NCI-H2196 treated with DMSO at 0.1 percent for 48 hours (cell line): Measurements from ENCODE around the gene PON1.

Experiments used
- DNase-seq: peaks from one replicate; lab custom pipeline; 2025; ENCODE audit not compliant: unreplicated experiment; lab: John Stamatoyannopoulos, UW

The PON1 gene

DNA sequence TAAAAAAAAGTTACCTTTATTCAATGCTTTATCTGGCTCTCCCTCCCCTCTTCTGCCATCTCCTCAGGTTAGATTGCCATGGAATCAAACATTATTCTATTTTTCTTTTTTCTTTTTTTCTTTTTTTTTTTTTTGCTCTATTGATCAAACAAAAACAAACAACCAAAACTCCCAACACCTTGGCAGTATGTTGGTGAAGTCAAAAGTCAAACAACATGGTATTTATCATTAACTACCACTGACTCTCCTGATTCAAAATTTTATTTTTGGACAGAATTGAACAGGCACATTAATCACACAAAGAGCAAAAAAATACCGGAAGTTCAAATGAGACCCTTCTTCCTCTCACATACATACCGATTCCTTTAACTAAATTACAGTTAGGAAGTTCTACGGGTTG, 6.4 kb downstream of the PON1 start:
- no peak for DNase-seq

DNA sequence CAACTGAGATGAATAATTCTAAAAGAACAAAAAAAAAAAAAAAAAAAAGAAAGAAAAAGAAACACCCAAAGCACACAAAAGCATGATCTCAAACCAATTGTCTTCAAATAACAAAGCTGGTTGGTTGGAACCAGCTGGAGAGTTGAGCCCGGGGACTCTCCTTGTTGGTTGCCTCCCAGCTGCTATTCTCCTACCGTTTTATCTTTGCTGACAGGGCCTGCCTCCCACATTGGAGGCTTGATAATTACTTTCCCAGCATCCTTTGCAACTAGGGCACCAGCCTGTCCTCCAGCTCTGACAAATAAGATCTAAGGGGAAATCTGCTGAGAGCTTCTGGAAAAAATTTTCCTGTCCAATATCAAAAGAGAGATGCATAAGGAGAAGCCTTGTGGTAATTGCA, 6.8 kb downstream of the PON1 start:
- no peak for DNase-seq

DNA sequence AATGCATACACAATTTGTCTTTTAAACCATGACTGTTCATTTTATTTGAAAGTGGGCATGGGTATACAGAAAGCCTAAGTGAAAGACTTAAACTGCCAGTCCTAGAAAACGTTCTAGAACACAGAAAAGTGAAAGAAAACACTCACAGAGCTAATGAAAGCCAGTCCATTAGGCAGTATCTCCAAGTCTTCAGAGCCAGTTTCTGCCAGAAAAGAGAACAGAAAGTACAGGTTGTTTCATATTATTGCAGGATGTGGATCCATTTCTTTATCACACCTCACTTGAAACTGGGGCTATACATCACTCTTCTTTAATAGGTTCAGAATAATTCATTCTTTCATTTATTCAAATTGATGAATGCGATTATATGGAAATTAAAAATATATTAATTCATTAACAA, 7.7 kb downstream of the PON1 start:
- no peak for DNase-seq

DNA sequence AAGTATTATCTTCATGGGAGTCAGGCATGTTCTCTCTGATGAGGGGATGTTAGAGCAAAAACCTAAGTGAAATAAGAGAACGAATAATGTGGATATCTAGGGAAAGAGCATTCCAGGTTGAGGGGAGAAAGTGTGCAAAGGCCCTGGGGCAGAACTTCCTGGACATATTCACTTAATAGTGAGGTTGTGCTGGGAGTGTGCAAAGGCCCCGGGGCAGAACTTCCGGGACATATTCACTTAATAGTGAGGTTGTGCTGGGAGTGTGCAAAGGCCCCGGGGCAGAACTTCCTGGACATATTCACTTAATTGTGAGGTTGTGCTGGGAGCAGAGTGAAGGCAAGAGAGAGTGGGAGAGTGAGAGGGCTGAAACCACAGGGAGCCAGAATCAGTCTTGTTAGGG, 11.8 kb downstream of the PON1 start:
- no peak for DNase-seq

DNA sequence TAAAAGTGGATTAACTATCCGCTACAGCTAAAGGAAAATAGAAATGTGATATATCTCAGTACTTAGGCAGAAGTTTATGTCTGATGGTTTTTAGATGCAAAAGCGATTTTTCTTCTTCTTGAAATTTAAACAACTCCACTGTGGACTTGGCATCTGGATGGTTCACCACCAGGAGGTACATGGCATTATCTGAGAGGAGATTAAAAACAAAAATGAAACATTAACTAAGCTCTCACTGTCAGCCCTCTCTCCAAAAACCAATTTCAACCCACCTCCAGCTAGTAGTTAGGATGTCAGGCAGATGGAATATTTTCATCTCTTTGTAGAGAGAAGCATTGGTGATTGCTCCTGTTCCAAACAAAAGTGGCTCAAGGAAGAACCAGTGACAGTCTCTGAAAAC, 12.9 kb downstream of the PON1 start:
- DNase-seq = no peak

DNA sequence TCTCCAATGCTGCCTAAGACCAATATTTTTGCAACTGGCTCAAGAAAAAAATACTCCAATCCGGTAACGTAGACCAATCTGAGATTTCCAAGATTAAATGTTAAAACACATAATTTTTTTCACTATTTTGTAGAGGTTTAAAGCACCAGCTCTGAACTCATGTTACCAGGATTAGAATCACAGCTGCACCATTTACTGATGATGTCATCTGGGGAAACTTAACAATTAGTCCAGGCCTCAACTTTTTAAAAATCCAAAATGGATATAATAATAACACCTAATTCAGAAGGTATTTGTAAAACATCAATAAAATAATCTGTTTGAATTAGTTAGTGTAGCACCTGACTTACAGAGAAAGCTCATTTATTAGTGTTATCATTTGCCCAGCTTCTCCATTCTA, 14.4 kb downstream of the PON1 start:
- DNase-seq = no peak

DNA sequence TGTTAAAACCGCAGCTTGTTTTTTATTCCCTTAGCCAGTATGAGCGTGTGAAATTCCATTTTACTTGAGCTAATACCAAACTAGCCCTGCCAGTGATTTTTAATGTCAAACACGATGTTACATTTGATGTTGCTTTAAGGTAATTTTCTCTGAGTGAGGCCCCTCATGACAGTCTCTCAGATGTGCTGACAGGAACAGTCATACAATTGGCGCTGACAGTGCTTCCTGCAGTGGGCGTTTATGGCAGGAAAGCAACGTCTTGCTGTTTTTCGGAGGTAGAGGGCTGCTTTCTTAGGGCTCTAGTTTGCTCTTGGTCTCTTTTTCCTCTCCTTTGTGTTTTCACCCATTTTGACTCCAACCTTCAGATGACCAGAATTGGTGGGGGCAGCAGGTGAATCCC, 19.3 kb downstream of the PON1 start:
- no peak for DNase-seq

DNA sequence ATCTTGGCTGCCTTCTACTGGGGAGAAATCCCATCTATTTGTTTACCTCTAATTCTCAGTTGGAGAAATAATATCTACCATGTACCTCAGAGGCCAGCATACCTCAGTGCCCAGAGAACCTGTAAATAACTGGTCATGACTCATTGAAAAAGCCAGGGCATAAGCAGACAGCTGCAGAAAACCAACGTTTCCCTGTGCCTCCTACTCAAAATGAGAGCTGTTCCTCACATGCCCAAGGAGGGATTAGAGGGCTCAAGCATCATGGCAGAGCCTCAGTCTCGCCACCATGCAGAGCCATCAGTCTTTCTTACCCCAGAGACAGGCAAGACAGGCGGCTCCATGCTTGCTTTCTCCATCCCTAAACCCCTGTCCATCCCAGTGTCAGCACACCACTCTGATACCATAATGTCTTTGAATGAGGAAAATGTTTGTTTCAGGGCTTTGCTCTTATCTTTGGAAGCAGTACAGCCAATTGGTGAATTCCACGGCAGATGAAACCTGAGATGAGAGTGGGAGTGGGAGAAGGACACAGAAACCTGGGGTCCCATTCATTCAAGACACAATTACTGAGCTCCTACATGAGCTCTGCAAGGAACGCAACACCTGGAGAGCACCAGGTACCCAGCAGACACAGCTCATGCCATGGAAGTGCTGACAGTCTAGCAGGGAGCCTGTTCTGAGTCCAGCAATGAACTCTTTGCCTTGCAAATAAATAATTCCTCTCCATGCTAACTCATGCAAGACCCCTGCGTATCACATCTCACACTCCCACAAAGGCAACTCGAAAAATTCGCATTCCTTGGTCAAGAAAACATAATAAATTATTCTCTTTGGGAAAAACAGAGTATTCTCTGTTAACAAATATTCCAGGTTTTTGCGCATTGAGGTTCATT, 21.1 kb downstream of the PON1 start:
- DNase-seq = no peak

DNA sequence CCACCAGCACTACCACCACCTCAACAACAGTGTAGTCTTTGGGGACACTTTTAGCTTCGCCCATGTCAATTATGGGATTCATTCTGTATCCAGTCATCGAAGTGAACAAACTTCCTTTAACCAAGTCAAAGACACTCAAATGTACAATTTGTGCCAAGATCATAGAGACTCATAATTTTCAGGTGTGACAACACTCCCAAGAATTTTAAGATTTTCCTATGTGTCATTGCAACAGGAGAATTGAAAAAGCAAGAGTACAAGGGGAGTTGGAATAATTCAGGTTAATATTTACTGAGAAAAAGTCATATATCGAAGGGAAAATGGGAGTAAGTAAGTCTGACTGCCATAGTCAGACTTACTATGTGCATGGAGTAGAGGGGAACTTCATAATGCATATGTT, 26.2 kb downstream of the PON1 start:
- no peak for DNase-seq

DNA sequence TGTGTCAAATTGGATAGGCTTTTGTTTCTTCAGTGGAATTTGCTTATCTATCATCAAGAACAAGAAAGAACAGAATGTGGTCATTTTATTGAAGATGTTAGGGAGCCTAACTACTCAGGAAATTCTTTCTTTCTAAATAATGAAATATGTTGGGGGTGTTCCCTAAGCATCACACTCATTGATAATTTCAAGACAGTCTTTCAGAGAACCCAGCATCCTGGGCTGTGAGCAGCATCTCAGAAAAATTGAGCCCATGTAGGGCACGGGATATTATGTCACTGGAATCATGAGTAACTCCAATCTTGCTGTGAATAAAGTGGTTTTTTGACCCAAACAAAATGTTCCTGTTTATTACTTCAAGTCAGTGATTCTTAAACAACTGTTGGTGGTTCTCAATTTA, 27.3 kb downstream of the PON1 start:
- DNase-seq = no peak

DNA sequence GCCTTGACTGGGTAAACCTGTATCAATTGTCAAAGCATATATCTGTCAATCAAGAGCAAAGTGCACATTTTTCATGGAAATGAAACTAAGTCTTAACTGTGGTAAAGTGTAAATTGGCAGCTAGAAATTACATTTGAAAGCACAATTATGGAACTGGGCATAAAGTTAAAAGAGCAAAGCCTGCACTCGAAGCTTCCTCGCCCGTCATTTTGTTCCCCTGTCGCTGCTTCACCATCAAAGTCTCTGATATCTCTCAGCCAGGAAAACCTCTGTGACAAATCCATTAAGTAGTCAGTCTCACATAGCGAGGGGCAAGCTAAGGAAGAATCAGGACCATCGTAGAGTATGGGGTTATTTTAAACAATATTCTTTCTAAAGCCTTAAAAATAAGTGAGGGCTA, 27.9 kb downstream of the PON1 start:
- DNase-seq = no peak

DNA sequence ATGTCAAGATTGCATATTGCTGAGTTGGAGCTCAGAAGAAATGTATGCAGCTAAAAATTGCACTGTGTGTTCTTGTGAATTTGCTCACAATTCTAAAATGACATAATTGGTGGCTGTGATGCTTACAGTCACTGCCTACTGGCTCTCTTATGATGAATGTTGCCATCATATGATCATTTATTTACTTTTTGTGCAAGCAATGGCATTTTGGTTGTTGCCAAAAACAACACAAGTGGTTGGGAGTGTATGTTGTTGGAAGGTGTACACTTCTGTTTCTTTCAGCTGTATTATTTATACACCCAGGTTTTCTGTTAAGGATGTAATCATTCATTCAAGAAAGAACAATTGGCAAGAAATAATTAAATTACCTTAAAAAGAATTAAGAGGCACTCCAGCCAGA, 28.9 kb downstream of the PON1 start:
- no peak for DNase-seq

DNA sequence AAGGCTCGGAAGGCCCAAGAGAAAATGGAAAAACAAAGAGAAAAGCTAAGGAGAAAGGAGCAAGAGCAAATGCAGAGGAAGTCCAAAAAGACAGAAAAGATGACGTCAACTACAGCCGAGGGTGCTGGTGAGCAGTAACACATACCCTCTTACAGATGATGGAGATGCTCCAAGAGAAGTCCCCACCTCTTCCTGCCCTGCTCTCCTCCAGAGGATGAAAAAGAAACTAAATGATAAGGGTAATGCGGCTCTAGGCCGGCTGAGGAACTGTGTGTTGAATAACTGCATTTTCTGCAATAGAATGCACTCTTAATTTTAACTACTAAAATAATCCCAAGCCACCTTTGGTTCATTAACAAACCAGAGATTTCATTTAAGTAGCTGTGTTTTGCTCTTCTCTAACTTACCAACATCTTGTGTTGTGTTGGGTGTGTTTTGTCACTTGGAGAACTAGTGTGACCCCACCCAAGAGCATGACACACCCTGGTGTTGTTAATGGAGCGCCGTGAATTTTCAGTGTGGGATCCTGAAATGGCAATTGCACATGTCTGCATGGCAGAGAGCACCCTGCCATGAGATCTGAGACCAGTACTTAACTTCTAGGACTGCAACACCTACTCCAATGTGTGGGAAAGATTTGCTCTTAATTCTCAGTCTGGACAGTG, 34.0 kb downstream of the PON1 start:
- DNase-seq = no peak

DNA sequence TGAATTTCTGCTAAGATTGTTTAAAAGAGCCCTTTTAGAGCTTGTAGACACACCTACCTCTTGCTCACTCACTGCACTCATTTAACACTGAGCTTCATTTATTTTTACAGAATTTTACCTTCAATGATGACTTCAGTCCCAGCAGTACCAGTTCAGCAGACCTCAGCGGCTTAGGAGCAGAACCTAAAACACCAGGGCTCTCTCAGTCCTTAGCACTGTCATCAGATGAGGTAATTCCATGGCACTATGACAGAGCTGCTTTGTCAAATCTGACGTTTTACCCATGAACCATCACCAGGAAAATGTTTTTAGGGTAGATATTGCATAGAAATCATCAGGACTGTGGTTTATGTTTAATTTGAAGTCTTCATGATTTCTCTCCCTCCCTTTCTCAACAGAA, 38.2 kb downstream of the PON1 start:
- no peak for DNase-seq

DNA sequence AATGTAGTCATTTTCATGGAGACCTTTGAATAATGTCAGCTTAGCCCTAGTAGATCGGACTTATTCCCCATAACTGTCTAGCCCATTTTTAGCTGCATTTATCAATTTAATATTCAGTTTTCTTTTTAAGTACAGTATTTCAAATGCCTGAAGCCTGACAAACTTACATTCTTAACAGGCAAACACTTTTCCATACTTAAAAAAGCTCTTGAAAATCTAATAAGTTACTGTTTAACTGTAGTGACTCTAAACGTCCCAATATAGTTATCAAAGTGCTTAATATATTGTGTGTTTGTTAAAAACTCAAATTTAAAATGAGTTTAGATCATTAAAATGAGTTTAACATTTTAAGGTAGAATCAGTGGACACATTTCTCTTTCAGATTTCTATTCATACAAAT, 44.9 kb downstream of the PON1 start:
- DNase-seq = no peak

DNA sequence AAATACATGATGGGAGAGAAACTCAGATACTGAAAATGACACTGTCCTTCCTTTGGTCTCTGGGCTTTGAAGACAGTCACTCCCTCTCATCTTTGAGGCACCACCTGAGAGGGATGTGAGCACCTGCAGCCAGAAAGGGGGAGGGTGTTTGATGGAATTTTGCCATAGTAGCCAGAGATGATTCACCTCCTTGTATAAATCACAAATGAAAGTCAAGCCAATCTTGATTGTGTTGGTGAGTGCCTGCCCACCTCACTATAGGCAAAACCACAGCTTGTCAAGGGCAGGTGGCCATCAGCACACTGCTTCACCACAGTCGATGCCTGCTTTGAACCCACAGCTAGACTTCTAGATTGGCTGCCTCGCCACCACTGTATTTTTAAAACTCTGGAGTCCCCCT, 48.2 kb downstream of the PON1 start:
- DNase-seq = no peak

DNA sequence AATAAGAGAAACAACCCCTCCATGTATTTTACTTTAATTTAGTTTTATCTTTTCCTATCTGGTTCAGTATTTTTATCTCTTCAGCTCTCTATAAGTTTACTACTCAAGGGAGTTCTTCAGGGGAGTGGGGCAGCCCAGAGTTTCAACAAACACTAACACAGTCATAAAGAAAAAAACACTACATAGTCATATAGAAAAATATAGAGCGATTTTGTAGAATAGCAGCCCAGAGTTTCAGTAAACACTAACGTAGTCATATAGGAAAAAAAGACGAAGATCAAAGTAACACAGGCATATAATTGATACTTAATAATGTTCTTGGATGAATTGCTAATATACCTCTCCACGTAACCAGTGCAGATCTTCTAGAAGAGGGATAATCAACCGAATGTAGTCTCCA, 54.7 kb downstream of the PON1 start:
- DNase-seq = no peak

DNA sequence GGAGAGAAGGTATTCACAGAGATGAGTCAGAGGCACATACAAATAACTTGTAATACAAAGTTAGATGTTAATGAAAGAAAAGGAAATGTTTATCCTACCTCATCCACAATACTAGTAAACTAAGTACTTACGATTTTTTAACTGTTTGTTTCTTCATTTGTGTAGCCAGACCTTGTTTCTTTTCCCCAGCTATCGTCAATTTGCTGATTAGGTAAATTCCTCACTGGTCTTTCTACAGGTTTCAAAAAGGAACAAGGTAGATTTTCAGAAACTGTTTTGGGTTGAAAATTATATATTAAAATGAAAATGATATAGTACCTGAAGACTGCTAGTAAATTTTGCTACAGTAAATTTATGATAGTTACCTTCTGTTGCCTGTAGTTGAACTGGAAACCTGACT, 56.6 kb downstream of the PON1 start:
- no peak for DNase-seq

DNA sequence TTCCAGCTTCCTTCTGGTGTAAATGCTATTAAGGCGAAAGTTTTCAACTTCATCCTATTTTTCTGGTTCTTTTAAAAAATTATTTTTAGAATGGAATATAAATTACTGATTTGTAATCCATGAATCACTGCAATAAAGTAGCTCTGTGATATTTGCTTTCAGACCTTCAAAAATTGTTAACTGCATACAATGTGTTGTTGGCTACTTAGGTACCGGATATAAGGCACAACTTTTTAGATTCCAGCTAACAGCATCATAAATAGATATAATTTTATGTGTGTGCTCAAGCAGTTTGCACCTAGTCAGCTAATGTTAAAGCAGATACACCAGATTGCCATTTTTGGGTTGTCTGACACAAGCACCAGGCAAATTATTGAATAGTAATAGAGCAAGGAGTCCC, 58.7 kb downstream of the PON1 start:
- no peak for DNase-seq

DNA sequence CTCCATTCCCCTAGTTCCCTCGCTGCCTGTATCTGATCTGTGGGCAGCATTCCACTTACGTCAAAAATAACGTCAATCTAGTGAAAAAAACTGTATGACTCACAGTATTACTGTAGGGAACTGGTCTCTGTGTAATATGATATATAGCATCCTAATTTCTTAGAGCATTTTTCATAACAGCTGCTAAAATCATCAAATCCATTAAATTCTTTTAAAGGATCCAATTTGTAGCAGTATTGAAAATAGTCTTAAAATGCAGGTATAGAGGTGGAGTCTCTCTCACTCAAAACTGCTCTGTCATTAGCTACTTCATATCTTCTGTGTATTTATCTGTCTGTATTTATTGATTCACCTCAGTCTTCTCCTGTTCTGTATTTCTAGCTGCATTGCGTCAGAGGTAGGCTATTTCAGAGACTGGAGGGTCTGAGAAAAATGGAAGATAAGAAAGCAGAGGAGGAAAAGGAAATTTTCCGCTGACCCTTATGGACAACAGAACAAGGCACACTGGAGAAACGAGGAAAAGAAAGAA, 59.9 kb downstream of the PON1 start:
- no peak for DNase-seq

DNA sequence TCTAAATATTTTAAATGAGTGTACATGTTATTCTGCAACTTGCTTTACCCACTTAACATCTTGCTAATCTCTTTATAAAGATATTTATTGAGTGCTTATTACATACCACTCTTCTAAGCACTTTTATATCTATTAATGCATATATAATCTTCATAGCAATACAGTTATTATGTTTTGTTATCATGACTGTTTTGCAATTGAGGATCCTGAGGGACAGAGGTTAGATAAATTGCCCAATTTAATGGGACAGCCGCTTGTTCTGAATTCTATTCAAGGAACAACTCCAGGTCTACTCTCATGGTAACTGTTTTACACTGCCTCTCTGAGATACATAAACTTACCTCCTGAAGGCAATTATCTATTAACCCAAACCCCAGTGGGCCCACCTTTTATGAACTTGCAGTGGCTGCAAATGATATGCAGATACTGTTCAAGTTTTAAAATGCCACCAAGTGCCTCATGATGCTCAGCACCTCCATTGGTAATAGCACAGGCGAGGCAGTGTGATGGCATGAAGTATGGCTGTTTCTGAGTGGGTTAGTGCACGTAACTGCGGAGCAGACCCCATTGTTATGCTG, 60.5 kb downstream of the PON1 start:
- no peak for DNase-seq

DNA sequence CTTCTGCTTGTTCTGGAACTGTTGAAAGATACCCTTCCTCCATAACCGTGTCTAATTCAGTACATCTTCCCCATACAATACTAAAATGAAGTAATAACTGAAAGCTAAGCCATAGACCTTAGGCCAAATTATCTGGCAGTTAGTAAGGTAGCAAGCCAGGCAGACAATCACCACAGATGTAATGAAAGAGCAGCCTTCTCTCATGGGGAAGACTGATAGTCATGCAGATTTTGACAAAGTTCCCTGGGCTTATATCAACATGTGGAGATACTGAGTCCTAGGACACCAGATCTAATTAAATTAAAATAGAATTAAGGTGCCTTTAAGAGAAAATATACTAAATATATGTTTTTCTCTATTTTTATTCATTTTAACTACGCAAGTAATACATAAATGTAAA, 61.5 kb downstream of the PON1 start:
- DNase-seq = no peak
